HG03039 (cell line): ENCODE data around the gene ILF3.
"Not testable (repeated sequence)": the region's sequence is repeated elsewhere in the genome, so short reads cannot be mapped to it uniquely, and the experiment has no call there.

Experiments
- ATAC-seq: cut with Tn5 transposase; IDR thresholded peaks from one replicate; pipeline ENCODE4 v1.9.1; 2021; ENCODE audit warnings: mild to moderate bottlenecking, moderate library complexity; ENCODE audit not compliant: unreplicated experiment

Gene ILF3

GRCh38 chr19:10642473-10643171 is 11.5 kb upstream of the ILF3 start:
- ATAC-seq: no peak

GRCh38 chr19:10643172-10643967 is 10.8 kb upstream of the ILF3 start:
- ATAC-seq: no peak

- no peak for ATAC-seq
These were observed 10.2 kb upstream of the ILF3 start for GRCh38 chr19:10643968-10644259.

GRCh38 chr19:10644260-10645007 is 9.7 kb upstream of the ILF3 start:
- ATAC-seq: no peak

GRCh38 chr19:10646456-10647159 is 7.5 kb upstream of the ILF3 start:
- no peak for ATAC-seq

GRCh38 chr19:10648360-10648759 is 5.8 kb upstream of the ILF3 start:
- ATAC-seq: no peak

- no peak for ATAC-seq
These were observed 2.3 kb upstream of the ILF3 start for GRCh38 chr19:10651851-10652250.

GRCh38 chr19:10653482-10653731 is 739 bp upstream of the ILF3 start:
- ATAC-seq: no peak

GRCh38 chr19:10654610-10655456 is 687 bp downstream of the ILF3 start:
- peak; percentile 18 for ATAC-seq

- ATAC-seq: no peak
These were observed 1.5 kb downstream of the ILF3 start for GRCh38 chr19:10655457-10656312.

GRCh38 chr19:10660346-10660745 is 6.2 kb downstream of the ILF3 start:
- ATAC-seq: no peak

- no peak for ATAC-seq
These were observed 7.8 kb downstream of the ILF3 start for GRCh38 chr19:10661946-10662345.

- ATAC-seq: no peak
These were observed 8.5 kb downstream of the ILF3 start for GRCh38 chr19:10662384-10663251.

GRCh38 chr19:10663252-10663563 is 9.1 kb downstream of the ILF3 start:
- ATAC-seq: not testable (repeated sequence)

GRCh38 chr19:10667867-10668266 is 13.7 kb downstream of the ILF3 start:
- no peak for ATAC-seq

- ATAC-seq: no peak
These were observed 15.1 kb downstream of the ILF3 start for GRCh38 chr19:10669246-10669645.

GRCh38 chr19:10670182-10670581 is 16.0 kb downstream of the ILF3 start:
- no peak for ATAC-seq

- no peak for ATAC-seq
These were observed 17.0 kb downstream of the ILF3 start for GRCh38 chr19:10670876-10671804.
